BLaER1 (cell line): Measurements from ENCODE around the gene MAFB.

ENCODE experiments used
- H3K27ac ChIP-seq: shearing (Covaris generic); formaldehyde crosslinking; 2 replicates; pipeline ENCODE4 v1.8.1; 2022
- H3K27me3 ChIP-seq: shearing (Covaris generic); formaldehyde crosslinking; 2 replicates; pipeline ENCODE4 v1.8.1; 2022
- H3K36me3 ChIP-seq: shearing (Covaris generic); formaldehyde crosslinking; 2 replicates; pipeline ENCODE4 v1.8.1; 2022
- H3K4me1 ChIP-seq: shearing (Covaris generic); formaldehyde crosslinking; 2 replicates; pipeline ENCODE4 v1.8.1; 2022
- H3K4me2 ChIP-seq: shearing (Covaris generic); formaldehyde crosslinking; 2 replicates; pipeline ENCODE4 v1.8.1; 2022
- H3K4me3 ChIP-seq: shearing (Covaris generic); formaldehyde crosslinking; 2 replicates; pipeline ENCODE4 v1.8.1; 2022
- H3K9ac ChIP-seq: shearing (Covaris generic); formaldehyde crosslinking; 2 replicates; pipeline ENCODE4 v1.8.1; 2022
- H3K9me3 ChIP-seq: shearing (Covaris generic); formaldehyde crosslinking; 2 replicates; pipeline ENCODE4 v1.8.1; 2022
- H4K20me1 ChIP-seq: shearing (Covaris generic); formaldehyde crosslinking; 2 replicates; pipeline ENCODE4 v1.8.1; 2022
- Cebpa-rat ChIP-seq: shearing (Covaris generic); IDR thresholded peaks from 2 replicates; pipeline ENCODE4 v1.8.1; 2022

Gene MAFB

GRCh38 chr20:40648210-40649072, 40.6 kb downstream of the MAFB start:
- no peak overlapping the region for H3K4me3 ChIP-seq
- H4K20me1 ChIP-seq: no peaks in the 10 kb centered on the region
- H3K27me3 ChIP-seq: no peaks in the 10 kb centered on the region
- H3K9me3 ChIP-seq: no peaks in the 10 kb centered on the region
- no peak overlapping the region for H3K9ac ChIP-seq
- H3K4me1 ChIP-seq: peaks cover 8% of the 10 kb centered on the region
- no peaks in the 10 kb centered on the region for H3K36me3 ChIP-seq
- no peak overlapping the region for H3K27ac ChIP-seq
- no peak for TF ChIP-seq Cebpa-rat
- H3K4me2 ChIP-seq: no peak overlapping the region

GRCh38 chr20:40646813-40647212, 42.2 kb downstream of the MAFB start:
- no peak overlapping the region for H3K27ac ChIP-seq
- H4K20me1 ChIP-seq: no peaks in the 10 kb centered on the region
- no peak overlapping the region for H3K9ac ChIP-seq
- H3K4me2 ChIP-seq: peak overlapping the region; percentile 57
- H3K9me3 ChIP-seq: no peaks in the 10 kb centered on the region
- peaks cover 8% of the 10 kb centered on the region for H3K4me1 ChIP-seq
- TF ChIP-seq Cebpa-rat: no peak
- no peaks in the 10 kb centered on the region for H3K36me3 ChIP-seq
- H3K4me3 ChIP-seq: no peak overlapping the region
- H3K27me3 ChIP-seq: no peaks in the 10 kb centered on the region

- no peak overlapping the region for H3K4me3 ChIP-seq
These were observed 42.7 kb downstream of the MAFB start for GRCh38 chr20:40646361-40646760.

GRCh38 chr20:40644863-40645262, 44.2 kb downstream of the MAFB start:
- H3K9ac ChIP-seq: no peak overlapping the region
- H3K4me1 ChIP-seq: peaks cover 8% of the 10 kb centered on the region
- no peaks in the 10 kb centered on the region for H4K20me1 ChIP-seq
- no peaks in the 10 kb centered on the region for H3K27me3 ChIP-seq
- TF ChIP-seq Cebpa-rat: no peak
- H3K4me2 ChIP-seq: no peak overlapping the region
- no peak overlapping the region for H3K27ac ChIP-seq
- H3K36me3 ChIP-seq: no peaks in the 10 kb centered on the region
- no peak overlapping the region for H3K4me3 ChIP-seq
- no peaks in the 10 kb centered on the region for H3K9me3 ChIP-seq

More at GRCh38 chr20:40646361-40646760, 42.7 kb downstream of the MAFB start:
- Histone ChIP-seq H3K27me3 (no peaks in the 10 kb centered on the region), H4K20me1 (no peaks in the 10 kb centered on the region), H3K9me3 (no peaks in the 10 kb centered on the region), H3K4me1 (peaks cover 8% of the 10 kb centered on the region), H3K27ac (no peak overlapping the region), H3K9ac (no peak overlapping the region), H3K36me3 (no peaks in the 10 kb centered on the region), H3K4me2 (peak overlapping the region; percentile 57)
- TF ChIP-seq Cebpa-rat: no peak

- Histone ChIP-seq H3K9ac (no peak overlapping the region), H3K9me3 (no peaks in the 10 kb centered on the region), H3K27me3 (no peaks in the 10 kb centered on the region), H4K20me1 (no peaks in the 10 kb centered on the region), H3K4me3 (no peak overlapping the region), H3K36me3 (no peaks in the 10 kb centered on the region), H3K4me1 (peaks cover 8% of the 10 kb centered on the region), H3K4me2 (no peak overlapping the region), H3K27ac (no peak overlapping the region)
- TF ChIP-seq Cebpa-rat: no peak
These were observed 45.1 kb downstream of the MAFB start for GRCh38 chr20:40643891-40644290.

- no peak overlapping the region for H3K4me2 ChIP-seq
- no peak overlapping the region for H3K27ac ChIP-seq
- H3K4me3 ChIP-seq: no peak overlapping the region
- H3K4me1 ChIP-seq: peaks cover 8% of the 10 kb centered on the region
- no peaks in the 10 kb centered on the region for H3K9me3 ChIP-seq
- H3K36me3 ChIP-seq: no peaks in the 10 kb centered on the region
- no peaks in the 10 kb centered on the region for H3K27me3 ChIP-seq
- TF ChIP-seq Cebpa-rat: no peak
- H3K9ac ChIP-seq: no peak overlapping the region
- H4K20me1 ChIP-seq: no peaks in the 10 kb centered on the region
These were observed 47.2 kb downstream of the MAFB start for GRCh38 chr20:40641809-40642208.

- TF ChIP-seq Cebpa-rat: no peak
- H3K27ac ChIP-seq: no peak overlapping the region
- H3K4me3 ChIP-seq: no peak overlapping the region
- H3K9me3 ChIP-seq: no peaks in the 10 kb centered on the region
- no peak overlapping the region for H3K4me2 ChIP-seq
- no peaks in the 10 kb centered on the region for H4K20me1 ChIP-seq
- H3K36me3 ChIP-seq: no peaks in the 10 kb centered on the region
- H3K27me3 ChIP-seq: no peaks in the 10 kb centered on the region
- H3K4me1 ChIP-seq: peaks cover 3% of the 10 kb centered on the region
- H3K9ac ChIP-seq: no peak overlapping the region
These were observed 47.8 kb downstream of the MAFB start for GRCh38 chr20:40641202-40641601.

- Histone ChIP-seq H3K4me1 (no peaks in the 10 kb centered on the region), H3K9ac (no peak overlapping the region), H4K20me1 (no peaks in the 10 kb centered on the region), H3K4me2 (no peak overlapping the region), H3K27ac (no peak overlapping the region), H3K4me3 (no peak overlapping the region), H3K36me3 (no peaks in the 10 kb centered on the region), H3K27me3 (no peaks in the 10 kb centered on the region), H3K9me3 (no peaks in the 10 kb centered on the region)
- TF ChIP-seq Cebpa-rat: no peak
These were observed 48.4 kb downstream of the MAFB start for GRCh38 chr20:40640667-40641066.

- no peaks in the 10 kb centered on the region for H3K9me3 ChIP-seq
- no peak overlapping the region for H3K27ac ChIP-seq
- no peaks in the 10 kb centered on the region for H4K20me1 ChIP-seq
- H3K36me3 ChIP-seq: no peaks in the 10 kb centered on the region
- H3K9ac ChIP-seq: no peak overlapping the region
- no peaks in the 10 kb centered on the region for H3K27me3 ChIP-seq
- no peaks in the 10 kb centered on the region for H3K4me1 ChIP-seq
- H3K4me3 ChIP-seq: no peak overlapping the region
- no peak for TF ChIP-seq Cebpa-rat
- H3K4me2 ChIP-seq: no peak overlapping the region
These were observed 49.2 kb downstream of the MAFB start for GRCh38 chr20:40639676-40640355.

GRCh38 chr20:40639132-40639531, 49.9 kb downstream of the MAFB start:
- Histone ChIP-seq H4K20me1 (no peaks in the 10 kb centered on the region), H3K36me3 (no peaks in the 10 kb centered on the region), H3K9ac (no peak overlapping the region), H3K4me3 (no peak overlapping the region), H3K27ac (no peak overlapping the region), H3K9me3 (no peaks in the 10 kb centered on the region), H3K4me2 (no peak overlapping the region), H3K27me3 (no peaks in the 10 kb centered on the region), H3K4me1 (no peaks in the 10 kb centered on the region)
- no peak for TF ChIP-seq Cebpa-rat
